ENCODE results near the gene CELA3B.

DNA sequence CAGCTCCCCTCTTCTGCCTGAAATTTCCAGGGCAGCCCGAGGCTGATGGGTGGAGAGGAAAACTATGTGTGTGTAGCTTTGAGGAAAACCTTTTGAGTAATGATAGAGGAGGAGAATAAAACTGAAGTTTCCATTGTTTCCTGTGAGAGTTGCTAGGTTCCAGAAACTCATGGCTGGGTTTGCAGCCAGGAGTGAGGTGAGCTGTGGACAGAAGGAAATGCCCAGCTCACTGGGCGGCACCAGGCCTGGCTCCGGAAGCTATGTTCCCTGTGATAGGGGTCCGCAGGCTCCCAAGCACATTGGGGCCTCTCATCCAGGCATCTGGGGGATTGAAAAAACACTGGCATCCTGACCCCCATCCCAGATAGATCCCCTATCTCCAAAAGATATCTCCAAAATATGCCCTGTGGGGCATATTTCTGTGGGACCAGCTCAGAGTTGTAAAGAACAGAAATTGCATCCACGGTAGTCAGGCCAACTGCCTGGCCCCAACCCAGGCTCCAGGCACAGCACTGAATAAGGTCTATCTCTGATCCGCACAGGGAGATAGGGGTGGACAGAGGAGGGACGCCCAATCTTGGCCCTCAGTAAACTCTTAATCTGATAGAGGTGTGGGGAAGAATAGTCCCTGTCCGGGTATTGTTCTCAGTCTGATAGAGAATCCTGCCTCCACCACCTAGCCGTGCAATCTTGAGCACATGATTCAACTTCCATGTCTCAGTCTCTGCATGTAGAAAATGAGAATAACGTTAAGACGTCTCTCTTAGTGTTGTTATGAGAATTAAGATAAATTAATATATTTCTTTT lies 37.9 kb upstream of the CELA3B start:
- TF ChIP-seq, protein P1, sequence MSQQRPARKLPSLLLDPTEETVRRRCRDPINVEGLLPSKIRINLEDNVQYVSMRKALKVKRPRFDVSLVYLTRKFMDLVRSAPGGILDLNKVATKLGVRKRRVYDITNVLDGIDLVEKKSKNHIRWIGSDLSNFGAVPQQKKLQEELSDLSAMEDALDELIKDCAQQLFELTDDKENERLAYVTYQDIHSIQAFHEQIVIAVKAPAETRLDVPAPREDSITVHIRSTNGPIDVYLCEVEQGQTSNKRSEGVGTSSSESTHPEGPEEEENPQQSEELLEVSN (IDR thresholded peaks at IDR 0.05), result no peak
- TF ChIP-seq CBX8 (IDR thresholded peaks at IDR 0.05; ENCODE audit: borderline replicate concordance, low read depth, low read length), result no peak

Measured in H1 (cell line).